Common myeloid progenitor, CD34-positive (primary cell): Measurements from ENCODE around the gene USP35.

ENCODE experiments used
- CTCF ChIA-PET: fragments of 350-600 bp; sonication (Branson Sonifier 250); formaldehyde crosslinking; loops from one replicate; lab custom pipeline; 2021; ENCODE audit warnings: antibody characterized with exemption; lab: Charles Lee
- POLR2A ChIA-PET: fragments of 350-600 bp; sonication (Branson Sonifier 250); formaldehyde crosslinking; loops from one replicate; lab custom pipeline; 2021; ENCODE audit warnings: antibody characterized with exemption; lab: Charles Lee
- DNase-seq, 3 donors: peaks; one replicate each; pipeline versions ENCODE4 v3.0.0 to v3.0.0-alpha.2; 2013
- H3K27ac ChIP-seq, 2 experiments: 1 replicate in 1 of 2; 2 replicates in 1 of 2; pipeline ENCODE4 v1.7.0; 2013; ENCODE audit warnings: inconsistent platforms in 2 of 2, low read length in 2 of 2, mild to moderate bottlenecking in 2 of 2, low read depth in 1 of 2, moderate library complexity in 1 of 2; ENCODE audit not compliant: severe bottlenecking in 2 of 2, insufficient read depth in 1 of 2, poor library complexity in 1 of 2
- H3K27me3 ChIP-seq, 5 experiments: replicated peaks in 2 of 5; 1 replicate in 3 of 5; 2 replicates in 2 of 5; pipeline versions ENCODE4 v1.6.1 to v1.7.0; 2013; ENCODE audit warnings: low read length in 4 of 5, mild to moderate bottlenecking in 2 of 5, moderate library complexity in 2 of 5, inconsistent platforms in 1 of 5; ENCODE audit not compliant: insufficient read depth in 5 of 5, control insufficient read depth in 4 of 5
- H3K36me3 ChIP-seq, 4 experiments: 1 replicate in 2 of 4; 2 replicates in 2 of 4; pipeline versions ENCODE4 v1.6.1 to v1.7.0; 2013; ENCODE audit warnings: low read length in 3 of 4, control low read depth in 1 of 4, mild to moderate bottlenecking in 1 of 4; ENCODE audit not compliant: control insufficient read depth in 4 of 4, insufficient read depth in 4 of 4
- H3K4me1 ChIP-seq, 4 experiments: 1 replicate in 3 of 4; 2 replicates in 1 of 4; pipeline versions ENCODE4 v1.6.1 to v1.7.1; 2013; ENCODE audit warnings: low read length in 3 of 4, mild to moderate bottlenecking in 3 of 4, control low read depth in 1 of 4, inconsistent platforms in 1 of 4, moderate library complexity in 1 of 4; ENCODE audit not compliant: control insufficient read depth in 4 of 4, insufficient read depth in 4 of 4; ENCODE audit errors: control extremely low read depth in 1 of 4
- H3K4me3 ChIP-seq, 7 experiments: 1 replicate in 4 of 7; 2 replicates in 3 of 7; pipeline versions ENCODE4 v1.5.1 to v1.7.0; 2013; ENCODE audit warnings: mild to moderate bottlenecking in 7 of 7, low read length in 6 of 7, moderate library complexity in 6 of 7, inconsistent platforms in 2 of 7, low read depth in 2 of 7, control low read depth in 1 of 7; ENCODE audit not compliant: insufficient read depth in 4 of 7, control insufficient read depth in 1 of 7; ENCODE audit errors: extremely low read depth in 1 of 7
- H3K9me3 ChIP-seq, 5 experiments: 1 replicate in 4 of 5; 2 replicates in 1 of 5; pipeline versions ENCODE4 v1.6.1 to v1.7.1; 2013; ENCODE audit warnings: low read length in 4 of 5, mild to moderate bottlenecking in 2 of 5, inconsistent platforms in 1 of 5, low read depth in 1 of 5, moderate library complexity in 1 of 5; ENCODE audit not compliant: control insufficient read depth in 4 of 5, insufficient read depth in 2 of 5; ENCODE audit errors: control extremely low read depth in 1 of 5
- WGBS: methylation state at CpG from one replicate; pipeline ENCODE4 v1.1.5; 2013; ENCODE audit not compliant: insufficient coverage; 5-methylcytosine and 5-hydroxymethylcytosine counted together

The USP35 gene

DNA sequence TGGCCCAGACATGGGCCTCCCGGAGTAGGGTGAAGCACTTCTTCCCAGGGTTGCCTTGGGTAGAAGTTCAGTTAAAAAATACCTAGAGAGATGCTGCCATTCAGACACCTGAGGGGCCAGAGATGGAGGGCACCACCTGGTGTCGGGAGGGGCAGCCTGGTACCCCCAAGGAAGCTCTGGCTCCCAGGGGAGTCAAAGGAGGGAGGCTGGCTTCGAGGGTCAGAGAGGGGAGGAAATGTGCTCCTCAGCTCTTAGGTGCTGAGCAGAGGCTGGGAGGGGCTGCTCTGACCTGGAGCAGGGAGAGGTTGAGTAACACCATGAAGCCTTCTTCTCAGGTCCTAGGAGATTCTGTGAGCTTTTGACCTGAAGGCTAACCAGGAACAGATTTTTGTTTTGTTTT lies 1.1 kb downstream of the USP35 start:
- CTCF ChIA-PET = interaction anchor here (0.9 to 1.7 kb wide), 3 partner anchors 35 to 374 kb away, joined by 3 read pairs; no protein-coding TSS in a partner anchor
- WGBS = 63% methylated on average over 2 of the region's 3 CpGs
- DNase-seq = no peak
- peak overlapping the region in 2 of 7 experiments; percentile 87 to 94 for H3K4me3 ChIP-seq
- no peaks in the 10 kb centered on the region for H3K9me3 ChIP-seq
- H3K4me1 ChIP-seq = peaks cover 0 to 48% (median 19%) of the 10 kb centered on the region in 4 experiments
- POLR2A ChIA-PET = no interaction called here
- H3K36me3 ChIP-seq = no peaks in the 10 kb centered on the region
- H3K27me3 ChIP-seq = no peaks in the 10 kb centered on the region
- no peak overlapping the region for H3K27ac ChIP-seq

GRCh38 chr11:78190374-78190773 lies 1.7 kb downstream of the USP35 start:
- H3K27me3 ChIP-seq = peaks cover 0 to under 1% (median 0%) of the 10 kb centered on the region in 5 experiments
- WGBS = 74% methylated on average over 3 of the region's 3 CpGs
- DNase-seq = no peak
- no peaks in the 10 kb centered on the region for H3K36me3 ChIP-seq
- ChIA-PET POLR2A (no interaction called here), CTCF (interaction anchor here (0.9 to 1.4 kb wide), 2 partner anchors 38 to 374 kb away, joined by 3 read pairs; no protein-coding TSS in a partner anchor)
- no peak overlapping the region for H3K4me3 ChIP-seq
- no peak overlapping the region for H3K27ac ChIP-seq
- H3K4me1 ChIP-seq = peaks cover 0 to 48% (median 19%) of the 10 kb centered on the region in 4 experiments
- H3K9me3 ChIP-seq = no peaks in the 10 kb centered on the region

GRCh38 chr11:78190871-78191538 lies 2.3 kb downstream of the USP35 start:
- Histone ChIP-seq H3K27me3 (peaks cover 0 to 7% (median 0%) of the 10 kb centered on the region in 5 experiments), H3K9me3 (no peaks in the 10 kb centered on the region), H3K4me3 (no peak overlapping the region), H3K4me1 (peaks cover 0 to 48% (median 19%) of the 10 kb centered on the region in 4 experiments), H3K36me3 (no peaks in the 10 kb centered on the region), H3K27ac (no peak overlapping the region)
- CTCF ChIA-PET = no interaction called here
- POLR2A ChIA-PET = no interaction called here
- no peak for DNase-seq
- WGBS = 94% methylated on average over 10 of the region's 14 CpGs

- CTCF ChIA-PET = interaction anchor here (1.0 kb wide), 2 partner anchors 21 to 39 kb away, joined by 3 read pairs; no protein-coding TSS in a partner anchor
- peaks cover 0 to 13% (median 0%) of the 10 kb centered on the region in 5 experiments for H3K27me3 ChIP-seq
- WGBS = 96% methylated on average over 6 of the region's 6 CpGs
- no peaks in the 10 kb centered on the region for H3K9me3 ChIP-seq
- H3K27ac ChIP-seq = no peak overlapping the region
- POLR2A ChIA-PET = no interaction called here
- H3K4me3 ChIP-seq = no peak overlapping the region
- peaks cover 0 to 45% (median 20%) of the 10 kb centered on the region in 4 experiments for H3K4me1 ChIP-seq
- no peaks in the 10 kb centered on the region for H3K36me3 ChIP-seq
- DNase-seq = no peak
These were observed 3.6 kb downstream of the USP35 start for GRCh38 chr11:78192223-78192719.

- DNase-seq = no peak
- 60% methylated on average over 1 of the region's 4 CpGs for WGBS
- Histone ChIP-seq H3K9me3 (no peaks in the 10 kb centered on the region), H3K27ac (no peak overlapping the region), H3K4me1 (peaks cover 0 to 38% (median 15%) of the 10 kb centered on the region in 4 experiments), H3K4me3 (no peak overlapping the region), H3K27me3 (peaks cover 0 to 13% (median 0%) of the 10 kb centered on the region in 5 experiments), H3K36me3 (no peaks in the 10 kb centered on the region)
- ChIA-PET POLR2A (no interaction called here), CTCF (interaction anchor here (1.0 kb wide), 2 partner anchors 20 to 40 kb away, joined by 3 read pairs; no protein-coding TSS in a partner anchor)
These were observed 4.2 kb downstream of the USP35 start for GRCh38 chr11:78192911-78193351.

- ChIA-PET POLR2A (no interaction called here), CTCF (interaction anchor here (1.0 kb wide), 1 partner anchor 34 kb away, joined by 3 read pairs; no protein-coding TSS in a partner anchor)
- Histone ChIP-seq H3K4me1 (peaks cover 0 to 36% (median 13%) of the 10 kb centered on the region in 4 experiments), H3K4me3 (no peak overlapping the region), H3K9me3 (no peaks in the 10 kb centered on the region), H3K36me3 (peaks cover 0 to 1% (median 0%) of the 10 kb centered on the region in 4 experiments), H3K27me3 (peaks cover 0 to 13% (median 0%) of the 10 kb centered on the region in 5 experiments), H3K27ac (no peak overlapping the region)
- no peak for DNase-seq
- 94% methylated on average over 7 of the region's 8 CpGs for WGBS
These were observed 5.1 kb downstream of the USP35 start for GRCh38 chr11:78193806-78194205.

GRCh38 chr11:78194490-78194889 lies 5.8 kb downstream of the USP35 start:
- peaks cover 0 to 30% (median 6%) of the 10 kb centered on the region in 4 experiments for H3K4me1 ChIP-seq
- POLR2A ChIA-PET = no interaction called here
- H3K9me3 ChIP-seq = no peaks in the 10 kb centered on the region
- DNase-seq = no peak
- peaks cover 0 to 13% (median 0%) of the 10 kb centered on the region in 5 experiments for H3K27me3 ChIP-seq
- 96% methylated on average over 3 of the region's 3 CpGs for WGBS
- no peak overlapping the region for H3K4me3 ChIP-seq
- H3K36me3 ChIP-seq = peaks cover 0 to 5% (median 0%) of the 10 kb centered on the region in 4 experiments
- no peak overlapping the region for H3K27ac ChIP-seq
- CTCF ChIA-PET = interaction anchor here (1.0 kb wide), 1 partner anchor 34 kb away, joined by 3 read pairs; no protein-coding TSS in a partner anchor
